GM12865 (cell line): ENCODE data around the gene ROCK2.
"Not testable (repeated sequence)": the region's sequence is repeated elsewhere in the genome, so short reads cannot be mapped to it uniquely, and the experiment has no call there.

Source experiments
- DNase-seq: peaks from one replicate; pipeline ENCODE4 v3.0.0; 2010; ENCODE audit warnings: low read depth
- H3K4me3 ChIP-seq: 2 replicates; pipeline ENCODE4 v1.5.1; 2011; ENCODE audit warnings: mild to moderate bottlenecking, low read depth, low read length, control low read depth
- TF ChIP-seq, protein P1 (sequence below): IDR thresholded peaks from 2 replicates; pipeline ENCODE4 v1.5.1; 2011; ENCODE audit warnings: low read length, control low read depth, low read depth, inconsistent platforms; ENCODE audit not compliant: insufficient read depth; ENCODE audit errors: missing control alignments

Gene ROCK2

DNA sequence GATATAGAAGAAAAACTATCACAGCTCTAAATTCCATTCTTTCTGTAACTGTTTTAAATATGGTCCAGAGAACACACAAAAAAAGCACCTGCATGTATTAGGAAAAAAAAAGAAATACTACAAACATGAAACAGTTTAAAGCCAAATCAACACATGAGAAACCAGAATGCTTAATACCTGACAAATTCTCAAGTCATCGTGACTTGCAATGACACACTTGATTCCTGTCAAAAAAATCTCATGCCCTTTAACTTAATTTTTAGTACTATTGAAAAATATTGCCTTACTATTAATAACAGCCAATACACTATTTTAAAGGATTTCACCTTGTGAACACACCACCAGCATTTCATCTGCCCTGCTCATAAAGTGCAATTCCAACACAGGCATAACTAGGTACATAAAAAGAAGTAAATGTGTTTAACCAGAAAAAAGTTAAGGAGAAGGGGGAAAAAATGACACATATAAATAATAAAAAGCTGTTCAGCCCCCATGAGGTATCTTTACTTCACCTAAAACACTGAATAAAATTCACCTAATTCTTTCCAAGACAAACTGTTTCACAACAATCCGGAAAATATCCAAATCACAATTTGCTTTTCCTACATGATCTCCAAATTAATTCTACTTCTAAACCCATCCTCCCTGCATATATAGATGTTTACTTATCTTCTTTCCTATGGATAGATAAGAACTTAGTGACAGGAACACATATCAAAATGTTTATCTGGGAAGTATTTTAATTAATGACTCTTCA lies 10.8 kb downstream of the ROCK2 start:
- no peak overlapping the region for H3K4me3 ChIP-seq
- TF ChIP-seq, protein P1, sequence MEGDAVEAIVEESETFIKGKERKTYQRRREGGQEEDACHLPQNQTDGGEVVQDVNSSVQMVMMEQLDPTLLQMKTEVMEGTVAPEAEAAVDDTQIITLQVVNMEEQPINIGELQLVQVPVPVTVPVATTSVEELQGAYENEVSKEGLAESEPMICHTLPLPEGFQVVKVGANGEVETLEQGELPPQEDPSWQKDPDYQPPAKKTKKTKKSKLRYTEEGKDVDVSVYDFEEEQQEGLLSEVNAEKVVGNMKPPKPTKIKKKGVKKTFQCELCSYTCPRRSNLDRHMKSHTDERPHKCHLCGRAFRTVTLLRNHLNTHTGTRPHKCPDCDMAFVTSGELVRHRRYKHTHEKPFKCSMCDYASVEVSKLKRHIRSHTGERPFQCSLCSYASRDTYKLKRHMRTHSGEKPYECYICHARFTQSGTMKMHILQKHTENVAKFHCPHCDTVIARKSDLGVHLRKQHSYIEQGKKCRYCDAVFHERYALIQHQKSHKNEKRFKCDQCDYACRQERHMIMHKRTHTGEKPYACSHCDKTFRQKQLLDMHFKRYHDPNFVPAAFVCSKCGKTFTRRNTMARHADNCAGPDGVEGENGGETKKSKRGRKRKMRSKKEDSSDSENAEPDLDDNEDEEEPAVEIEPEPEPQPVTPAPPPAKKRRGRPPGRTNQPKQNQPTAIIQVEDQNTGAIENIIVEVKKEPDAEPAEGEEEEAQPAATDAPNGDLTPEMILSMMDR, result no peak
- no peak for DNase-seq

DNA sequence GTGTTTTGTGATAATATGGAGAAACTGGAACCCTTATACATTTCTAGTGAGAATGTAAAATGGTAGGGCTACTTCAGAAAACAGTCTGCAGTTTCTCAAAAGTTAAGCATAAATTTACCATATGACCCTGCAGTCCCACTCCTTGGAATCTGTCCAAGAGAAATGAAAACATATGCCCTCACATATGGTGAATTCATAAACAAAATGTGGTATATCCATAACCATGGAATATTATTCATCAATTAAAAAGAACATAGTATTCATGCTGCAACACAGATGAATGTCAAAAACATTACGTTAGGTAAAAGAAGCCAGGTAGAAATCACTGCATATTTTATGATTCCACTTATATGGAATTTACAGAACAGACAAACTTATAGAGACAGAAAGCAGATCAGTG lies 11.8 kb downstream of the ROCK2 start:
- no peak overlapping the region for H3K4me3 ChIP-seq
- DNase-seq, result no peak
- TF ChIP-seq, protein P1, result no peak

DNA sequence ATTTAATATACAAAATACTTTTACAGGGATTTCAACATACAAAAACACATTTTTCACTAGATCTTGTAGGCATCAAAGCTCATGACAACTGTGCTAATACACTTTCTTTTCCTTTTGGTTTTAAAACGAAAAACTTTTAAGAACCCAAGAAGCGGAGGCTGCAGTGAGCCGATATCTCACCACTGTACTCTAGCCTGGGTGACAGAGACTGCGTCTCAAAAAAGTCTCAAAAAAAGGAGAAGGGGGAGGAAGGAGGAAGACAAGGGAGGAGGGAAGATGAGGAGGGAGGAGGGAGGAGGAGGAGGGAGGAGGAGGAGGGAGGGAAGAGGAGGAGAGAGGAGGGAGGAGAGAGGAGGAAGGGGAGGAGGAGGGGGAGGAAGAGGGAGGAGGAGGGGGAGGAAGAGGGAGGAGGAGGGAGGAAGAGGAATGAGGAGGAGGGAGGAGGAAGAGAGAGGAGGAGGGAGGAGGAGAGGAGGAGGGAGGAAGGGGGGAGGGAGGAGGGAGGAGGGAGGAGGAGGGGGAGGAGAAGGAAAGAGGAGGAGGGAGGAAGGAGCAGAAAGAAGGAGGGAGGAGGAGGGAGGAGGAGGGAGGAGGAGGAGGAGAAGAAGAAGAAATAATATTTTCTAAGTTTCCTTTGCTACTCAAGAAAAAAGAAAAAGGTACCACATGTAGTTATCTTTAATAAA lies 13.8 kb downstream of the ROCK2 start:
- no peak overlapping the region for H3K4me3 ChIP-seq
- TF ChIP-seq, protein P1, result no peak
- DNase-seq, result no peak

DNA sequence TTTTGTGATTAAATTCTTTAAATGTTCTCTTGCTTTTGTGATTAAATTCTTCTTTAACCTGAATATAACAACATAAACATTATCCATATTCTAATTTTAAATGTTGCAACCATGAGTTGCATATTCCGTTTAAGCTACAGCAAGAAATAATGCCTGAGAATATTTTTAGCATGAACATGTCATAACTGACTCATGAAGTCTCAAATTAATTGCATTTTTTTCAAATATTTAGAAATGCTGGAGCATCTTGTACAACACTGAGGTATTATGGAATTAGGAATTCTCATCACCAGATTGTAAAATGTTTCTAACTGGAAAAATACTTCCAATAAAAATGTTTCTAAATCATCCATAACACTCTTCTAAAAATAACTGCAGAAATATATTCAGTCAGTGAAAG lies 14.7 kb downstream of the ROCK2 start:
- H3K4me3 ChIP-seq, result no peak overlapping the region
- DNase-seq, result no peak
- TF ChIP-seq, protein P1, result no peak

DNA sequence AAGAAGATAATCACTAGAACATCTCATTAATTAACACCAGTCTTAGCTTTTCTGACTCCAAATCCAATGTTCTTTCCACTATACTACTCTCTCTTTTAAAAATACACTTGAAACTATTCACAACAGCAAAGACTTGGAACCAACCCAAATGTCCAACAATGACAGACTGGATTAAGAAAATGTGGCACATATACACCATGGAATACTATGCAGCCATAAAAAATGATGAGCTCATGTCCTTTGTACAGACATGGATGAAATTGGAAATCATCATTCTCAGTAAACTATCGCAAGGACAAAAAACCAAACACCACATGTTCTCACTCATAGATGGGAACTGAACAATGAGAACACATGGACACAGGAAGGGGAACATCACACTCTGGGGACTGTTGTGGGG lies 15.9 kb downstream of the ROCK2 start:
- DNase-seq, H3K4me3 ChIP-seq: not testable (repeated sequence)

DNA sequence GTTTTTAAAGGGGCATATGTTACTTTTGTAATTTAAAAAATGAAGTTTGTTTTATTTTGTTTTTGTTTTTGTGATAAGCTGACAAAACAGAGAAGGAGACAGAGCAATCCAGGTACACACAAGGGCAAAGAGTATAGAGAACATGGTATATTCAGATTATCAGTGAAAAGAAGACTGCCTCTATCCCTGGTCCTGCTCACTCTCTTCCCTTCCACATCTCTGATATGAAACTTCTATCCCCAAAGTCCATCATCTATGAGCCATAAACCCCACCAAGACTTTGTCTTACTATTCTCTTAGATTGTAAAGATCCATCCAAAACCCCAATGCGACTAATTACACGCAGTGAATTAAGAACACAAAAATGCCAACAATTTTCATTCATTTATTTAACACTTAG lies 16.6 kb downstream of the ROCK2 start:
- TF ChIP-seq, protein P1, result no peak
- no peak for DNase-seq

DNA sequence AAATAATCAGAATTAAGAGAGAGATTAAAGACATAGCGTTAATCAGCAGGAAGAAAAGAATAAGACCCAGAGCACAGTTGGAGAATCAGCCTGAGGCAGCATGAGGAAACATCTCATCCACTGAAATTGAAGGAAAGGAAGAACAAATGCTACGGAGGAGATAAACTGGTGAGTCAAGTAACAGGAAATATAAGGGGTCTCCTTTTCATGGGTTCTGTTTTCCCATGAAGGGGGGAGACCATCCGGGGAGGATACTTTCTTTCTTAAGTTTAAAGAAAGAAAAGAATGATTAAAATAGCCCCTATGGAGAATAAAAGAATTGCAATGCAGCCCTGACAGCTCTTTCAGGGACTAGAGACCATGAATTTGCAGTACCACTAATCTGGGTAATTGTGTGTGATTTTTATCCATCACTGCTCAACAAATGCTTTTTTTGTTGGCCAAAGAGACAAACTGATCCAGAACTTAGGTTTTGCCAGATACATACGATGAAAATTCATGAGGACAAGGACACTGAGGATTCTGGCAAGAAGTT lies 17.7 kb downstream of the ROCK2 start:
- TF ChIP-seq, protein P1, result no peak
- no peak for DNase-seq
- no peak overlapping the region for H3K4me3 ChIP-seq

More for the DNA sequence above, 16.6 kb downstream of the ROCK2 start:
- H3K4me3 ChIP-seq, result no peak overlapping the region
